GM21717 (cell line): ENCODE data around the gene URAD.

Source experiments
- ATAC-seq: cut with Tn5 transposase; IDR thresholded peaks from one replicate; pipeline ENCODE4 v1.9.1; 2021; ENCODE audit warnings: mild to moderate bottlenecking, moderate library complexity; ENCODE audit not compliant: unreplicated experiment

The URAD gene

GRCh38 chr13:28001049-28001448, 12.6 kb upstream of the URAD start:
- ATAC-seq = no peak

GRCh38 chr13:28000567-28000966, 12.1 kb upstream of the URAD start:
- ATAC-seq = no peak

- ATAC-seq = no peak
These were observed 9.5 kb upstream of the URAD start for GRCh38 chr13:27997904-27998522.

- no peak for ATAC-seq
These were observed 3.4 kb upstream of the URAD start for GRCh38 chr13:27991881-27992280.

GRCh38 chr13:27985600-27985999, 2.9 kb downstream of the URAD start:
- no peak for ATAC-seq

- no peak for ATAC-seq
These were observed 6.1 kb downstream of the URAD start for GRCh38 chr13:27982361-27982760.

GRCh38 chr13:27981006-27981708, 7.3 kb downstream of the URAD start:
- no peak for ATAC-seq

- no peak for ATAC-seq
These were observed 8.1 kb downstream of the URAD start for GRCh38 chr13:27980280-27980998.

- no peak for ATAC-seq
These were observed 8.7 kb downstream of the URAD start for GRCh38 chr13:27979765-27980279.

GRCh38 chr13:27979001-27979643, 9.4 kb downstream of the URAD start:
- ATAC-seq = no peak

GRCh38 chr13:27978301-27978968, 10.1 kb downstream of the URAD start:
- ATAC-seq = no peak

- ATAC-seq = no peak
These were observed 10.8 kb downstream of the URAD start for GRCh38 chr13:27977476-27978300.

GRCh38 chr13:27976362-27977091, 12.0 kb downstream of the URAD start:
- no peak for ATAC-seq

- no peak for ATAC-seq
These were observed 12.7 kb downstream of the URAD start for GRCh38 chr13:27975564-27976361.

GRCh38 chr13:27973961-27974662, 14.4 kb downstream of the URAD start:
- no peak for ATAC-seq

- ATAC-seq = no peak
These were observed 15.2 kb downstream of the URAD start for GRCh38 chr13:27973291-27973690.

- no peak for ATAC-seq
These were observed 16.0 kb downstream of the URAD start for GRCh38 chr13:27972478-27972820.
